Measurements from ENCODE around the gene LENG8.

DNA sequence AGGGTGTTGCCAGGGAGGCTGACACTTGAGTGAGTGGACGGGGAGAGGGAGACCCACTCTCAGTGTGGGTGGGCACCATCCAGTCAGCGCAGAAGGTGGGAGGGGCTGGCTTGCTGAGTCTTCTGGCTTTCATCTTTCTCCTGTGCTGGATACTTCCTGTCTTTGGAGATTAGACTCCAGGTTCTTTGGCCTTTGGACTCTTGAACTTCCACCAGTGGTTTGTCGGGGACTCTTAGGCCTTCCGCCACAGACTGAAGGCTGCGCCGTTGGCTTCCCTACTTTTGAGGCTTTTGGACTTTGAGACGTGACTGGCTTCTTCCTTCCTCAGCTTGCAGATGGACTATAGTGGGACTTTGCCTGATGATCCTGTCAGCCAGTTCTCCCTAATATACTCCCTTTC lies 4.3 kb upstream of the LENG8 start:
- TF ChIP-seq POLR2AphosphoS5 (IDR thresholded peaks at IDR 0.05) (no peak), POLR2A (IDR thresholded peaks at IDR 0.05) (no peak)
- TF ChIP-seq, protein P1, sequence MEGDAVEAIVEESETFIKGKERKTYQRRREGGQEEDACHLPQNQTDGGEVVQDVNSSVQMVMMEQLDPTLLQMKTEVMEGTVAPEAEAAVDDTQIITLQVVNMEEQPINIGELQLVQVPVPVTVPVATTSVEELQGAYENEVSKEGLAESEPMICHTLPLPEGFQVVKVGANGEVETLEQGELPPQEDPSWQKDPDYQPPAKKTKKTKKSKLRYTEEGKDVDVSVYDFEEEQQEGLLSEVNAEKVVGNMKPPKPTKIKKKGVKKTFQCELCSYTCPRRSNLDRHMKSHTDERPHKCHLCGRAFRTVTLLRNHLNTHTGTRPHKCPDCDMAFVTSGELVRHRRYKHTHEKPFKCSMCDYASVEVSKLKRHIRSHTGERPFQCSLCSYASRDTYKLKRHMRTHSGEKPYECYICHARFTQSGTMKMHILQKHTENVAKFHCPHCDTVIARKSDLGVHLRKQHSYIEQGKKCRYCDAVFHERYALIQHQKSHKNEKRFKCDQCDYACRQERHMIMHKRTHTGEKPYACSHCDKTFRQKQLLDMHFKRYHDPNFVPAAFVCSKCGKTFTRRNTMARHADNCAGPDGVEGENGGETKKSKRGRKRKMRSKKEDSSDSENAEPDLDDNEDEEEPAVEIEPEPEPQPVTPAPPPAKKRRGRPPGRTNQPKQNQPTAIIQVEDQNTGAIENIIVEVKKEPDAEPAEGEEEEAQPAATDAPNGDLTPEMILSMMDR (IDR thresholded peaks at IDR 0.05), result no peak
